OCI-LY7 (cell line): ENCODE measurements around the gene THSD7A. TPM values are rescaled to one million over a fixed set of nuclear protein-coding genes. Genes with fewer than 3 reads are reported as not detected.
"Not testable (repeated sequence)": the region's sequence is repeated elsewhere in the genome, so short reads cannot be mapped to it uniquely, and the experiment has no call there.

Source experiments
- BruUV-seq: library from RNA; stranded (reverse); fragments of 400-500 nt; replicated peaks from 2 replicates; lab custom pipeline; 2021; lab: Mats Ljungman, UMichigan
- CTCF ChIA-PET: fragments of 300-600 bp; sonication (Branson Sonifier 250); formaldehyde crosslinking; loops from one replicate; lab custom pipeline; 2022; ENCODE audit warnings: antibody characterized with exemption; ENCODE audit not compliant: unreplicated experiment; lab: Charles Lee
- POLR2A ChIA-PET: fragments of 300-600 bp; sonication (Branson Sonifier 250); formaldehyde crosslinking; loops from one replicate; lab custom pipeline; 2022; ENCODE audit warnings: antibody characterized with exemption; lab: Charles Lee
- DNase-seq: peaks from one replicate; pipeline ENCODE4 v3.0.0-alpha.2; 2015; ENCODE audit warnings: low spot score
- H2AFZ ChIP-seq: fragments of 200-600 bp; sonication (generic), shearing (Covaris generic); 2 replicates; pipeline ENCODE4 v1.6.1; 2014; ENCODE audit warnings: mild to moderate bottlenecking, antibody characterized with exemption, low read length, moderate library complexity
- H3K27ac ChIP-seq: fragments of 200-600 bp; sonication (generic); 2 replicates; pipeline ENCODE4 v1.5.1; 2014; ENCODE audit warnings: mixed run types, low read depth, mild to moderate bottlenecking, moderate library complexity, low read length, inconsistent platforms; ENCODE audit not compliant: poor library complexity, severe bottlenecking
- H3K36me3 ChIP-seq: fragments of 200-600 bp; sonication (generic); 2 replicates; pipeline ENCODE4 v1.6.1; 2014; ENCODE audit warnings: mild to moderate bottlenecking, antibody characterized with exemption, low read length, moderate library complexity, mixed read lengths; ENCODE audit not compliant: insufficient read depth
- H3K4me1 ChIP-seq: fragments of 200-600 bp; sonication (generic); 2 replicates; pipeline ENCODE4 v1.5.1; 2014; ENCODE audit warnings: mild to moderate bottlenecking, low read length; ENCODE audit not compliant: insufficient read depth, poor library complexity, severe bottlenecking
- H3K4me2 ChIP-seq: fragments of 200-600 bp; sonication (generic); 2 replicates; pipeline ENCODE4 v1.6.1; 2014; ENCODE audit warnings: mild to moderate bottlenecking, low read length
- H3K4me3 ChIP-seq: fragments of 200-600 bp; sonication (generic); 2 replicates; pipeline ENCODE4 v1.5.1; 2014; ENCODE audit warnings: mild to moderate bottlenecking, low read depth, low read length; ENCODE audit not compliant: poor library complexity, severe bottlenecking
- H3K79me2 ChIP-seq: fragments of 200-600 bp; sonication (generic); 2 replicates; pipeline ENCODE4 v1.6.1; 2016; ENCODE audit warnings: low read depth, mild to moderate bottlenecking, low read length, moderate library complexity, mixed read lengths; ENCODE audit not compliant: insufficient read depth
- H3K9me2 ChIP-seq: fragments of 200-600 bp; sonication (generic); 2 replicates; pipeline ENCODE4 v1.6.1; 2016; ENCODE audit warnings: mild to moderate bottlenecking, low read length, mixed read lengths; ENCODE audit not compliant: insufficient read depth
- H3K9me3 ChIP-seq: fragments of 200-600 bp; sonication (generic); 2 replicates; pipeline ENCODE4 v1.6.1; 2014; ENCODE audit warnings: mild to moderate bottlenecking, mixed run types, low read length, mixed read lengths
- H4K20me1 ChIP-seq: fragments of 200-600 bp; sonication (generic); 2 replicates; pipeline ENCODE4 v1.6.1; 2014; ENCODE audit warnings: mild to moderate bottlenecking, antibody characterized with exemption, low read length, moderate library complexity, mixed read lengths; ENCODE audit not compliant: insufficient read depth
- CTCF ChIP-seq: fragments of 200-600 bp; sonication (generic); conservative IDR thresholded peaks from 2 replicates; pipeline ENCODE4 v1.5.1; 2014; ENCODE audit warnings: mild to moderate bottlenecking, antibody characterized with exemption, low read length, moderate library complexity, mixed read lengths
- EZH2phosphoT487 ChIP-seq: fragments of 200-600 bp; sonication (generic); IDR thresholded peaks from 2 replicates; pipeline ENCODE4 v1.6.1; 2018; ENCODE audit warnings: low read depth, borderline replicate concordance, mild to moderate bottlenecking, mixed run types, antibody characterized with exemption, low read length, moderate library complexity, mixed read lengths
- intact Hi-C: fragments of 100-400 bp; cut with micrococcal nuclease; formaldehyde crosslinking; loops from one replicate; pipeline ENCODE4 v1.10.0; 2022; ENCODE audit not compliant: unreplicated experiment
- total RNA-seq, 2 experiments: library from RNA; depleted of rRNA in 1 of 2; stranded (reverse); fragments of >200 nt in 1 of 2; shearing (Covaris generic) in 1 of 2; gene quantifications; 2 replicates each; pipeline ENCODE4 v1.2.3, GENCODE V29; 2014 to 2022

THSD7A gene
- total RNA-seq, 2 experiments from 2014 or later: 0.13 TPM; not detected in 1

DNA sequence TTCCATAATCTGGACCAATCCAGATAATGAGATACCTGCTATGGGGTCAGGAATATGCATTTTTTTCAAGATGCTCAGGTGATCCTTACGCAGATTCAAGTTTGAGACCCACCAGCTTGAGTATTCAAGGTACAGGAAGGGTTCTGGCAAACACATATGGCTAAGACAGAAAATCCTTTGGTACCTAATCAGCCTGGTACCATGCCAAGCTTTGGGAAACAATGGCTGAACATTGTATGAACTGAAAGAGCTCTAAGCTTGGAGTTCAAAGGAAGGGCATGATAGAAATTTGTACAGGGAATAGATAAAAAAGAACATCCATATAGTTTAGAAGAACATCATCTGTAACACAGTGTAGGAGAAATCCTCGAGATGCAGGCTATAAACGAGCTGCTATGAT, 382.7 kb downstream of the THSD7A start:
- TF ChIP-seq CTCF (no peak), EZH2phosphoT487 (no peak)
- H3K36me3 ChIP-seq: no peaks in the 10 kb centered on the region
- POLR2A ChIA-PET: interaction anchor here (1.1 to 1.4 kb wide), 2 partner anchors 9 to 14 kb away, joined by 3 to 5 read pairs; no protein-coding TSS in a partner anchor
- no TSS peak for BruUV-seq
- H3K4me3 ChIP-seq: no peak overlapping the region
- no peaks in the 10 kb centered on the region for H3K79me2 ChIP-seq
- no peaks in the 10 kb centered on the region for H4K20me1 ChIP-seq
- no peak overlapping the region for H2AFZ ChIP-seq
- H3K4me1 ChIP-seq: no peaks in the 10 kb centered on the region
- no peak for DNase-seq
- no peaks in the 10 kb centered on the region for H3K9me2 ChIP-seq
- intact Hi-C loops: no loop called here
- no peak overlapping the region for H3K27ac ChIP-seq
- no peak overlapping the region for H3K4me2 ChIP-seq
- CTCF ChIA-PET: no interaction called here
- H3K9me3 ChIP-seq: no peaks in the 10 kb centered on the region

DNA sequence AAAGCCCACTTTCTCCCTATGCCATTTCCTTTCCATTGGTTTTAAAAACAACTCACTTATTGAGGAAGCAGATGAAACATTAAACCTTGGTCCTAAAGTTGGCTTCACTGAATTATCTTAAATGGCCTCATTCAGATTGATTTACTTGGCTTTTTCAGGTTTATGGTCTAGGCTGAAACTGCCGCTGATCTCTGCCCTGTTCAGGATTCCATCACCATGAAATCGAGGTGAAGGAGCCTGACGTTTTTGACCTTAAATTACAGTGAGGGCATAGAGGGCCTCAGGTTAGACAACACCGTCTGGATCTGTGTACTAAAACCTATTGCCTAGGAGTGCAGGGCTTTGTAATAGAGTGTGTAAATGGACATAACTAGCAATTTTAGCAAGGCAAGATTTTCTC, 383.7 kb downstream of the THSD7A start:
- Histone ChIP-seq H3K4me3 (no peak overlapping the region), H3K27ac (no peak overlapping the region), H3K4me2 (no peak overlapping the region), H3K4me1 (no peaks in the 10 kb centered on the region), H2AFZ (no peak overlapping the region), H3K9me2 (no peaks in the 10 kb centered on the region), H3K9me3 (no peaks in the 10 kb centered on the region), H3K36me3 (no peaks in the 10 kb centered on the region), H3K79me2 (no peaks in the 10 kb centered on the region), H4K20me1 (no peaks in the 10 kb centered on the region)
- ChIA-PET POLR2A (no interaction called here), CTCF (no interaction called here)
- no TSS peak for BruUV-seq
- TF ChIP-seq CTCF (no peak), EZH2phosphoT487 (no peak)
- DNase-seq: no peak
- intact Hi-C loops: no loop called here

GRCh38 chr7:11447106-11447505, 384.9 kb downstream of the THSD7A start:
- DNase-seq: no peak
- CTCF ChIA-PET: no interaction called here

DNA sequence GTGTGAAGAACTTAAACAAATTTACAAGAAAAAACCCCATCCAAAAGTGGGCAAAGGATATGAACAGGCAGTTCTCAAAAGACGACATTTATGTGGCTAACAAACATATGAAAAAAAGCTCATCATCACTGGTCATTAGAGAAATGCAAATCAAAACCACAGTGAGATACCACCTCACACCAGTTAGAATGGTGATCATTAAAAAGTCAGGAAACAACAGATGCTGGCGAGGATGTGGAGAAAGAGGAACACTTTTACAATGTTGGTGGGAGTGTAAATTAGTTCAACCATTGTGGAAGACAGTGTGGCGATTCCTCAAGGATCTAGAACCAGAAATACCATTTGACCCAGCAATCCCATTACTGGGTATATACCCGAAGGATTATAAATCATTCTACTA, 388.1 kb downstream of the THSD7A start:
- H3K4me3 ChIP-seq, H3K27ac ChIP-seq, H3K79me2 ChIP-seq, BruUV-seq, H3K4me2 ChIP-seq, intact Hi-C loops, H3K9me3 ChIP-seq, H3K36me3 ChIP-seq, H2AFZ ChIP-seq, H4K20me1 ChIP-seq, H3K4me1 ChIP-seq, DNase-seq, H3K9me2 ChIP-seq, CTCF ChIA-PET: not testable (repeated sequence)
- POLR2A ChIA-PET: interaction anchor here (0.6 kb wide), 1 partner anchor 1759 kb away, joined by 9 read pairs; no protein-coding TSS in a partner anchor

More at GRCh38 chr7:11447106-11447505, 384.9 kb downstream of the THSD7A start:
- intact Hi-C loops: no loop called here
- Histone ChIP-seq H3K9me2 (no peaks in the 10 kb centered on the region), H4K20me1 (no peaks in the 10 kb centered on the region), H3K4me1 (no peaks in the 10 kb centered on the region), H3K4me3 (no peak overlapping the region), H3K4me2 (no peak overlapping the region), H2AFZ (no peak overlapping the region), H3K27ac (no peak overlapping the region), H3K79me2 (no peaks in the 10 kb centered on the region), H3K36me3 (no peaks in the 10 kb centered on the region), H3K9me3 (no peaks in the 10 kb centered on the region)
- TF ChIP-seq EZH2phosphoT487 (no peak), CTCF (no peak)
- POLR2A ChIA-PET: no interaction called here
- BruUV-seq: no TSS peak
